Stomach (tissue), 9 donors: ENCODE measurements around the gene ZBTB22. TPM values are rescaled to one million over a fixed set of nuclear protein-coding genes. Genes with fewer than 3 reads are reported as not detected.

ENCODE experiments used
- DNase-seq, 2 donors: peaks; one replicate each; pipeline versions ENCODE4 v3.0.0 to v3.0.0-alpha.2; 2013 to 2019
- H3K27ac ChIP-seq, 5 donors: fragments of 200-600 bp in 4 of 5; sonication (generic) in 4 of 5; one replicate each; pipeline ENCODE4 v1.5.1; 2013 to 2019; ENCODE audit warnings: mild to moderate bottlenecking in 1 of 5, moderate library complexity in 1 of 5
- H3K27me3 ChIP-seq, 3 donors: fragments of 200-600 bp; sonication (generic); one replicate each; pipeline ENCODE4 v1.5.1; 2017 to 2019; ENCODE audit warnings: mixed run types in 1 of 3
- H3K36me3 ChIP-seq, 4 donors: fragments of 200-600 bp; sonication (generic); 1 replicate in 3 of 4; 2 replicates in 1 of 4; pipeline ENCODE4 v1.5.1; 2016 to 2019
- H3K4me1 ChIP-seq, 4 donors: fragments of 200-600 bp; sonication (generic); one replicate each; pipeline ENCODE4 v1.5.1; 2016 to 2019
- H3K4me3 ChIP-seq, 4 donors: fragments of 200-600 bp; sonication (generic) in 3 of 4; one replicate each; pipeline ENCODE4 v1.5.1; 2016 to 2019; ENCODE audit warnings: mild to moderate bottlenecking in 1 of 4
- H3K9me3 ChIP-seq, 4 donors: fragments of 200-600 bp; sonication (generic); one replicate each; pipeline ENCODE4 v1.5.1; 2016 to 2019
- EP300 ChIP-seq: sonication (generic); formaldehyde crosslinking; IDR thresholded peaks from one replicate; pipeline ENCODE4 v1.6.1; 2017; ENCODE audit warnings: antibody characterized with exemption
- POLR2A ChIP-seq, 4 donors: fragments of 450-650 bp; IDR thresholded peaks; one replicate each; pipeline ENCODE4 v1.6.1; 2016; ENCODE audit warnings: antibody characterized with exemption in 4 of 4, control low read depth in 2 of 4, mild to moderate bottlenecking in 1 of 4, moderate library complexity in 1 of 4
- POLR2AphosphoS5 ChIP-seq, 3 donors: sonication (generic); formaldehyde crosslinking; IDR thresholded peaks; one replicate each; pipeline ENCODE4 v1.6.1; 2016; ENCODE audit warnings: antibody characterized with exemption in 3 of 3
- WGBS, 5 donors: extraction: QIAGEN DNeasy Blood & Tissue Kit in 3 of 5; methylation state at CpG; one replicate each; pipeline versions ENCODE4 v1.1.5 to v1.1.7; 2013 to 2018; 5-methylcytosine and 5-hydroxymethylcytosine counted together
- intact Hi-C: fragments of 100-400 bp; cut with DNase I; formaldehyde crosslinking; loops from one replicate; pipeline ENCODE4 v1.15.1; 2023; ENCODE audit warnings: low total_unique reads
- polyA plus RNA-seq, 3 donors: library from polyadenylated mRNA; stranded (reverse); fragments of 200-250 nt; gene quantifications; one replicate each; pipeline ENCODE4 v1.2.3, GENCODE V29; 2013
- total RNA-seq, 5 donors: library from RNA; depleted of rRNA; stranded (reverse); fragments of >200 nt; gene quantifications; one replicate each; pipeline versions ENCODE4 v1.1.0 to v1.2.3, GENCODE V29; 2014 to 2016
- TF ChIP-seq, protein P1 (sequence below), 7 experiments: fragments of 450-650 bp in 4 of 7; fragments of 200-600 bp in 3 of 7; sonication (generic) in 3 of 7; IDR thresholded peaks; one replicate each; pipeline ENCODE4 v1.5.1; 2016 to 2019; ENCODE audit warnings: antibody characterized with exemption in 7 of 7, control low read depth in 2 of 7, mild to moderate bottlenecking in 1 of 7
- donor health status: healthy with polysubstance abuse.
- donor health status: Bipolar disorder and iron deficiency.
- donor health status: healthy.

The ZBTB22 gene
- total and polyA plus RNA-seq, 8 donors: 1.2 to 45.2 (median 11.1) TPM

GRCh38 chr6:33329058-33329457 lies 11.5 kb upstream of the ZBTB22 start:
- Histone ChIP-seq H3K9me3 (no peaks in the 10 kb centered on the region), H3K4me3 (no peak overlapping the region), H3K27me3 (no peaks in the 10 kb centered on the region), H3K36me3 (no peaks in the 10 kb centered on the region), H3K27ac (no peak overlapping the region), H3K4me1 (peaks cover under 1 to 3% (median 1%) of the 10 kb centered on the region in 4 donors)
- intact Hi-C loops: no loop called here
- no peak for DNase-seq
- TF ChIP-seq POLR2A (IDR thresholded peaks at IDR 0.05): no peak
- TF ChIP-seq EP300: no peak
- TF ChIP-seq POLR2AphosphoS5 (IDR thresholded peaks at IDR 0.05): no peak
- TF ChIP-seq, protein P1, sequence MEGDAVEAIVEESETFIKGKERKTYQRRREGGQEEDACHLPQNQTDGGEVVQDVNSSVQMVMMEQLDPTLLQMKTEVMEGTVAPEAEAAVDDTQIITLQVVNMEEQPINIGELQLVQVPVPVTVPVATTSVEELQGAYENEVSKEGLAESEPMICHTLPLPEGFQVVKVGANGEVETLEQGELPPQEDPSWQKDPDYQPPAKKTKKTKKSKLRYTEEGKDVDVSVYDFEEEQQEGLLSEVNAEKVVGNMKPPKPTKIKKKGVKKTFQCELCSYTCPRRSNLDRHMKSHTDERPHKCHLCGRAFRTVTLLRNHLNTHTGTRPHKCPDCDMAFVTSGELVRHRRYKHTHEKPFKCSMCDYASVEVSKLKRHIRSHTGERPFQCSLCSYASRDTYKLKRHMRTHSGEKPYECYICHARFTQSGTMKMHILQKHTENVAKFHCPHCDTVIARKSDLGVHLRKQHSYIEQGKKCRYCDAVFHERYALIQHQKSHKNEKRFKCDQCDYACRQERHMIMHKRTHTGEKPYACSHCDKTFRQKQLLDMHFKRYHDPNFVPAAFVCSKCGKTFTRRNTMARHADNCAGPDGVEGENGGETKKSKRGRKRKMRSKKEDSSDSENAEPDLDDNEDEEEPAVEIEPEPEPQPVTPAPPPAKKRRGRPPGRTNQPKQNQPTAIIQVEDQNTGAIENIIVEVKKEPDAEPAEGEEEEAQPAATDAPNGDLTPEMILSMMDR (IDR thresholded peaks at IDR 0.05): no peak
- 39 to 58% (median 52%) methylated on average over 5 of the region's 5 CpGs for WGBS, 5 donors

GRCh38 chr6:33324125-33324524 lies 6.6 kb upstream of the ZBTB22 start:
- intact Hi-C loops: no loop called here
- no peaks in the 10 kb centered on the region for H3K9me3 ChIP-seq
- no peak for DNase-seq
- H3K4me1 ChIP-seq: peaks cover 31 to 43% (median 42%) of the 10 kb centered on the region in 4 donors
- H3K27me3 ChIP-seq: no peaks in the 10 kb centered on the region
- peaks cover 21 to 25% (median 24%) of the 10 kb centered on the region in 4 donors for H3K36me3 ChIP-seq
- H3K27ac ChIP-seq: peak overlapping the region in 4 of 5 donors; percentile 91 to 93 (median 92)
- 18 to 26% (median 25%) methylated on average over 7 of the region's 7 CpGs for WGBS, 5 donors
- peak overlapping the region; percentile 71 to 91 (median 74) for H3K4me3 ChIP-seq
- no peak for TF ChIP-seq POLR2AphosphoS5 (IDR thresholded peaks at IDR 0.05)
- no peak for TF ChIP-seq EP300
- TF ChIP-seq, protein P1 (IDR thresholded peaks at IDR 0.05): no peak
- TF ChIP-seq POLR2A (IDR thresholded peaks at IDR 0.05): no peak

- no peaks in the 10 kb centered on the region for H3K9me3 ChIP-seq
- WGBS, 5 donors: 1 to 4% (median 2%) methylated on average over 12 of the region's 12 CpGs
- DNase-seq: no peak
- H3K27me3 ChIP-seq: no peaks in the 10 kb centered on the region
- TF ChIP-seq POLR2A (IDR thresholded peaks at IDR 0.05) (no peak), POLR2AphosphoS5 (IDR thresholded peaks at IDR 0.05) (no peak), EP300 (no peak)
- TF ChIP-seq, protein P1 (IDR thresholded peaks at IDR 0.05): no peak
- peaks cover 36 to 48% (median 47%) of the 10 kb centered on the region in 4 donors for H3K4me1 ChIP-seq
- H3K4me3 ChIP-seq: peak overlapping the region; percentile 71 to 91 (median 74)
- H3K36me3 ChIP-seq: peaks cover 26 to 30% (median 30%) of the 10 kb centered on the region in 4 donors
- intact Hi-C loops: no loop called here
- H3K27ac ChIP-seq: peak overlapping the region; percentile 80 to 93 (median 92)
These were observed 6.0 kb upstream of the ZBTB22 start for GRCh38 chr6:33323623-33323948.

DNA sequence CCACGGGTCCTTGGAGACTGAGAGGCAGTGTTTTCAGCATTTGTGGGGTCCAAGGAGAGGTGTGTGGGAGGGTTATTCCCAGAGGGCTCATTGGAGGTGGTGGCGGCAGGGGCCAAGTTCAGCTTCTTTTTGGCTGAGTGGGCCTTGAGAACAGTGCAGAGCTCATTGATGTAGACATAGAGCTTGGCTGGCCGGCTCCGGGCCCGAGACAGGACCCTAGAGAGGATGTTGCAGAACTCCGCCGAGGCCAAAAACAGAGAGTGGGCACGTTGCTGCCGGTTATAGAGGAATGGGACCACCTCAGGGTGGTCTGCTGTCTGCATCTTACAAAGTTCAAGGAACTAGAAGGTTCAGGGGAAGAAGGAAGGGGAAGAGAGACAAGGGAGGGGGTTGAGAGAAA lies 3.7 kb upstream of the ZBTB22 start:
- WGBS, 5 donors: 79 to 86% (median 82%) methylated on average over 9 of the region's 9 CpGs

More for the DNA sequence above, 3.7 kb upstream of the ZBTB22 start:
- Histone ChIP-seq H3K9me3 (no peaks in the 10 kb centered on the region), H3K27me3 (no peaks in the 10 kb centered on the region), H3K36me3 (peaks cover 27 to 36% (median 34%) of the 10 kb centered on the region in 4 donors), H3K4me3 (peak overlapping the region; percentile 71 to 91 (median 74)), H3K27ac (peak overlapping the region in 4 of 5 donors; percentile 91 to 97 (median 92)), H3K4me1 (peaks cover 41 to 66% (median 63%) of the 10 kb centered on the region in 4 donors)
- no peak for TF ChIP-seq POLR2AphosphoS5 (IDR thresholded peaks at IDR 0.05)
- TF ChIP-seq EP300: no peak
- TF ChIP-seq, protein P1 (IDR thresholded peaks at IDR 0.05): no peak
- no peak for TF ChIP-seq POLR2A (IDR thresholded peaks at IDR 0.05)
- intact Hi-C loops: no loop called here
- DNase-seq: no peak
